OCI-LY3 (cell line): ENCODE measurements around the gene CBY2.

Source experiments
- H2AFZ ChIP-seq: fragments of 200-600, 300-600 bp; shearing (Covaris generic); 2 replicates; pipeline ENCODE4 v1.6.0; 2014; ENCODE audit warnings: antibody characterized with exemption, low read depth, low read length
- H3K27ac ChIP-seq: fragments of 200-600, 300-600 bp; sonication (generic); 2 replicates; pipeline ENCODE4 v1.5.1; 2014; ENCODE audit warnings: mild to moderate bottlenecking, low read length, moderate library complexity, mixed read lengths
- H3K27me3 ChIP-seq: fragments of 200-600, 300-600 bp; sonication (generic); 2 replicates; pipeline ENCODE4 v1.6.1; 2014; ENCODE audit warnings: low read depth, low read length, mixed read lengths
- H3K36me3 ChIP-seq: fragments of 200-600, 300-600 bp; sonication (generic); replicated peaks from 2 replicates; pipeline ENCODE3; 2014; ENCODE audit warnings: low read depth, low read length, mixed read lengths
- H3K4me1 ChIP-seq: fragments of 300-600, 200-600 bp; sonication (generic); 2 replicates; pipeline ENCODE4 v1.6.1; 2014; ENCODE audit warnings: low read length, mixed read lengths
- H3K4me2 ChIP-seq: fragments of 200-600, 300-600 bp; sonication (generic); 2 replicates; pipeline ENCODE4 v1.6.1; 2014; ENCODE audit warnings: low read length, mixed read lengths
- H3K4me3 ChIP-seq: fragments of 300-600, 200-600 bp; sonication (generic); 2 replicates; pipeline ENCODE4 v1.5.1; 2014; ENCODE audit warnings: antibody characterized with exemption, mild to moderate bottlenecking, low read length, moderate library complexity
- H3K79me2 ChIP-seq: fragments of 300-600, 200-600 bp; shearing (Covaris generic); 2 replicates; pipeline ENCODE4 v1.6.1; 2014; ENCODE audit warnings: mild to moderate bottlenecking, low read length, mixed read lengths
- H3K9ac ChIP-seq: fragments of 300-600, 200-600 bp; shearing (Covaris generic); 2 replicates; pipeline ENCODE4 v1.6.0; 2014; ENCODE audit warnings: mild to moderate bottlenecking, low read length, moderate library complexity
- H3K9me3 ChIP-seq: fragments of 200-600, 300-600 bp; shearing (Covaris generic); 2 replicates; pipeline ENCODE4 v1.6.1; 2014; ENCODE audit warnings: low read length, mixed read lengths; ENCODE audit not compliant: insufficient read depth
- H4K20me1 ChIP-seq: fragments of 200-600, 300-600 bp; sonication (generic); 2 replicates; pipeline ENCODE4 v1.6.1; 2016; ENCODE audit warnings: low read length, mixed read lengths; ENCODE audit not compliant: insufficient read depth
- EZH2phosphoT487 ChIP-seq: fragments of 200-600 bp; shearing (Covaris generic); IDR thresholded peaks from 2 replicates; pipeline ENCODE4 v1.6.1; 2018; ENCODE audit warnings: antibody characterized with exemption, mixed run types, low read depth
- TF ChIP-seq, protein P1 (sequence below): fragments of 200-600, 300-600 bp; sonication (generic); IDR thresholded peaks from 2 replicates; pipeline ENCODE4 v1.5.1; 2014; ENCODE audit warnings: antibody characterized with exemption, low read length, low read depth

The CBY2 gene

DNA sequence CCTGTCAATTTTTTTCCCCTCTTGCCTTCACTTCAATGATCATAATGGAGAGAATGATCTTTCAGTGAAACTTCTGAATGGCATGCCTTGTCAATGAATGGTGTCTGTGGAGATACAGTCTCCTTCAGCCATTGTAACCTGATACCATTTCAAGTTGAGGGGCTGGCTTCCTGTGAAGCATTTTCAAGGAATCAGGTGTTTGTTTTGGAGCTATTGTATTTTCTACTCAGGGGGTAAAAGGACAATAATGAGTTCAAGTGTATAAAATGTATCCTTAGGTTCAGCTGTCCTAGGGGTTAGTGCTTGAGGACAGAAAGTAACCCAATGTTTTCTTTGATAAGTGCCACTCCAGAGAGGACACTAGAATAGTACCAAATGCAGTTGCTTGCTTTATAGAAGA lies 23.8 kb upstream of the CBY2 start:
- TF ChIP-seq, protein P1, sequence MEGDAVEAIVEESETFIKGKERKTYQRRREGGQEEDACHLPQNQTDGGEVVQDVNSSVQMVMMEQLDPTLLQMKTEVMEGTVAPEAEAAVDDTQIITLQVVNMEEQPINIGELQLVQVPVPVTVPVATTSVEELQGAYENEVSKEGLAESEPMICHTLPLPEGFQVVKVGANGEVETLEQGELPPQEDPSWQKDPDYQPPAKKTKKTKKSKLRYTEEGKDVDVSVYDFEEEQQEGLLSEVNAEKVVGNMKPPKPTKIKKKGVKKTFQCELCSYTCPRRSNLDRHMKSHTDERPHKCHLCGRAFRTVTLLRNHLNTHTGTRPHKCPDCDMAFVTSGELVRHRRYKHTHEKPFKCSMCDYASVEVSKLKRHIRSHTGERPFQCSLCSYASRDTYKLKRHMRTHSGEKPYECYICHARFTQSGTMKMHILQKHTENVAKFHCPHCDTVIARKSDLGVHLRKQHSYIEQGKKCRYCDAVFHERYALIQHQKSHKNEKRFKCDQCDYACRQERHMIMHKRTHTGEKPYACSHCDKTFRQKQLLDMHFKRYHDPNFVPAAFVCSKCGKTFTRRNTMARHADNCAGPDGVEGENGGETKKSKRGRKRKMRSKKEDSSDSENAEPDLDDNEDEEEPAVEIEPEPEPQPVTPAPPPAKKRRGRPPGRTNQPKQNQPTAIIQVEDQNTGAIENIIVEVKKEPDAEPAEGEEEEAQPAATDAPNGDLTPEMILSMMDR, result no peak
- no peak for TF ChIP-seq EZH2phosphoT487
- Histone ChIP-seq H3K9me3 (no peaks in the 10 kb centered on the region), H3K79me2 (no peaks in the 10 kb centered on the region), H2AFZ (no peak overlapping the region), H3K27ac (no peak overlapping the region), H3K36me3 (no peaks in the 10 kb centered on the region), H3K9ac (no peak overlapping the region), H3K4me3 (no peak overlapping the region), H3K27me3 (peaks cover 9% of the 10 kb centered on the region; the same call in 1 of the 2 replicates), H3K4me2 (no peak overlapping the region), H3K4me1 (peaks cover 5% of the 10 kb centered on the region; the same call in 1 of the 2 replicates), H4K20me1 (no peaks in the 10 kb centered on the region)

DNA sequence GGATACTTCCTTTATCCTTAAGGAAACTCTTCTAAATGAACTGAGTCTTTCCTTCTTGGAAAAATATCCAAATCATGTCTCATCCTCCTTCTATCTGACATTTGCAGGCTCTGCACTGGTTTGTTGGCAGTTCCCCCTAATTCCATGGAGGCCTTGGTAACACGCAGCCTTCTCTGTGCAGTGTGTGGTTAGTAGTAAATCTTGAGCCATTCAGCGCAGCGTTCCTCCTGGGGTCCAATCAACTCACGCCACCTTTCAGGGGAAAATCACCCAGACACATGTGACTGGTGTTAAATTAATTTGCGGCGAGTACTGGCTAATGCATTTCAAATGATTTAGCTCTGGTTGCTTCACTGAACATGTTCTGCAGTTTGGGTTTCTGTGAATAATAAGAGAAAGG lies 21.0 kb upstream of the CBY2 start:
- Histone ChIP-seq H3K4me1 (peaks cover 6% of the 10 kb centered on the region; the same call in 1 of the 2 replicates), H2AFZ (no peak overlapping the region), H4K20me1 (no peaks in the 10 kb centered on the region), H3K9me3 (no peaks in the 10 kb centered on the region), H3K27ac (no peak overlapping the region), H3K9ac (no peak overlapping the region), H3K4me3 (no peak overlapping the region), H3K36me3 (no peaks in the 10 kb centered on the region), H3K27me3 (peaks cover 9% of the 10 kb centered on the region; the same call in 1 of the 2 replicates), H3K4me2 (no peak overlapping the region), H3K79me2 (no peaks in the 10 kb centered on the region)
- TF ChIP-seq EZH2phosphoT487, result no peak
- TF ChIP-seq, protein P1, result no peak

DNA sequence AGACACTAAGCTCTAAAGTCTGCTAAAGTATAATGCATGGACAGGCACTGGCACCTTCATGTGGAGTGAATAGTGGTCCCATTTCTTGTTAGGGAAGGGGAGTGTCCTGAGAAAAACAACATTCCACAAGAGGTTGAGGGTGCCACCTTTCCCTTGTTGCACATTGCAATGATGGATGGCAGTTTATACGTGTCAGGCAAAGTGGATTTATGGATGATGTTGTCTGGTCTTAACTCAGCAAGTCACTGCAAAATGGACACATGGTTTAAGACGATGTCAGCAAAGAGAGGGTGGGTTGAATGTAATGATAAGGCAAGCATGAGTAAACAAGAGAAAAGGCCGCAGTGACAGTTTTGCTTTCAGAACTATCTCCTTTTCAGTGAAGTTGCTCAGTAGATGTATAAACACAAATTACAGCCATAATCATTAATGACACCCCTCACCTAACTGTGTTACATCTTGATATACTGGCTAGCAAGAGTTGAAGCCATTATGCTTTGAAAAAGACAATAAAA lies 19.6 kb upstream of the CBY2 start:
- Histone ChIP-seq H3K9me3 (no peaks in the 10 kb centered on the region), H3K36me3 (no peaks in the 10 kb centered on the region), H3K4me1 (peaks cover 6% of the 10 kb centered on the region; the same call in 1 of the 2 replicates), H3K27me3 (no peaks in the 10 kb centered on the region), H2AFZ (no peak overlapping the region), H3K4me3 (no peak overlapping the region), H3K27ac (no peak overlapping the region), H4K20me1 (no peaks in the 10 kb centered on the region), H3K4me2 (no peak overlapping the region), H3K79me2 (no peaks in the 10 kb centered on the region), H3K9ac (no peak overlapping the region)
- TF ChIP-seq, protein P1, result no peak
- TF ChIP-seq EZH2phosphoT487, result no peak

DNA sequence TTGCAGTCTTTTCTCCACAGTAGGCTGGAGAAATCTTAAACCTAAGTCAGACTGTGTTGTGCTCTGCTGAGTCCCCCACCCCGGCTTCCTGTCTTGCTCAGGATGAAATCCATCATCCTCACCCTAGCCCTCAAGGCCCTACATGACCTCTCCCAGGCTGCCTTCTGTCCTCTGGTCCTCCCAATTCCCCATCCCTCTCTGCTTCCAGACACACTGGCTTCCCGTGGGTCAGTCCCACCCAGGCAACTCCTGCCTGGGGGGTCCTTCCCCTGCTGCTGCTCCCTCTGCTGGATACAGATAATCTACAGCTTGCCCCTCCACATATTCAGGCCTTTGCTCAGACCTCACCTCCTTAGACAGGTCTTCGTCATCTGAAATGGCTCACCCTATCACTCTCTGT lies 18.4 kb upstream of the CBY2 start:
- H3K9ac ChIP-seq, result no peak overlapping the region
- no peak overlapping the region for H3K4me3 ChIP-seq
- peak overlapping the region; percentile 10; the same call in 1 of the 2 replicates for H3K4me2 ChIP-seq
- H3K9me3 ChIP-seq, result no peaks in the 10 kb centered on the region
- H3K27ac ChIP-seq, result no peak overlapping the region
- peaks cover 16% of the 10 kb centered on the region for H3K4me1 ChIP-seq
- no peaks in the 10 kb centered on the region for H3K27me3 ChIP-seq
- TF ChIP-seq EZH2phosphoT487, result no peak
- TF ChIP-seq, protein P1, result peak; percentile 64
- no peaks in the 10 kb centered on the region for H4K20me1 ChIP-seq
- no peaks in the 10 kb centered on the region for H3K79me2 ChIP-seq
- peak overlapping the region; percentile 56; the same call in 1 of the 2 replicates for H2AFZ ChIP-seq
- H3K36me3 ChIP-seq, result no peaks in the 10 kb centered on the region
